Nephron progenitor cell (in vitro differentiated cells): ENCODE results near the gene DHX30.
A peak's percentile ranks its signal among the peaks of the same experiment; 100 is the strongest.

Source experiments
- DNase-seq: peaks from one replicate; pipeline ENCODE4 v3.0.0; 2021
- H3K27ac Mint-ChIP-seq: 2 replicates; pipeline ENCODE4 v1.8.0; 2021; ENCODE audit warnings: mild to moderate bottlenecking, moderate library complexity, mixed read lengths
- H3K27me3 Mint-ChIP-seq: 2 replicates; pipeline ENCODE4 v1.8.0; 2021; ENCODE audit warnings: mild to moderate bottlenecking, low read depth, mixed read lengths; ENCODE audit not compliant: poor library complexity
- H3K36me3 Mint-ChIP-seq: 2 replicates; pipeline ENCODE4 v1.8.0; 2021; ENCODE audit warnings: low read depth, mixed read lengths
- H3K4me1 Mint-ChIP-seq: 2 replicates; pipeline ENCODE4 v1.8.0; 2021; ENCODE audit warnings: mixed read lengths
- H3K4me3 Mint-ChIP-seq: 2 replicates; pipeline ENCODE4 v1.8.0; 2021; ENCODE audit warnings: mild to moderate bottlenecking, moderate library complexity, mixed read lengths
- H3K9me3 Mint-ChIP-seq: 2 replicates; pipeline ENCODE4 v1.8.0; 2021; ENCODE audit warnings: mild to moderate bottlenecking, moderate library complexity, mixed read lengths
- CTCF ChIP-seq: fragments of 200-600 bp; sonication (generic); IDR thresholded peaks from 2 replicates; pipeline ENCODE4 v1.5.0; 2021; ENCODE audit warnings: antibody characterized with exemption

Gene DHX30

GRCh38 chr3:47854267-47854666, 51.3 kb downstream of the DHX30 start:
- H3K4me1 Mint-ChIP-seq = peaks cover 19% of the 10 kb centered on the region
- H3K27me3 Mint-ChIP-seq = no peaks in the 10 kb centered on the region
- no peak overlapping the region for H3K4me3 Mint-ChIP-seq
- peak overlapping the region; percentile 9 for H3K27ac Mint-ChIP-seq
- no peak for DNase-seq
- no peaks in the 10 kb centered on the region for H3K9me3 Mint-ChIP-seq
- no peak for TF ChIP-seq CTCF
- H3K36me3 Mint-ChIP-seq = peaks cover 26% of the 10 kb centered on the region

- peaks cover 19% of the 10 kb centered on the region for H3K4me1 Mint-ChIP-seq
- no peaks in the 10 kb centered on the region for H3K27me3 Mint-ChIP-seq
- H3K27ac Mint-ChIP-seq = peak overlapping the region; percentile 79
- no peak for DNase-seq
- peaks cover 32% of the 10 kb centered on the region for H3K36me3 Mint-ChIP-seq
- H3K4me3 Mint-ChIP-seq = no peak overlapping the region
- TF ChIP-seq CTCF = no peak
- no peaks in the 10 kb centered on the region for H3K9me3 Mint-ChIP-seq
Measured at GRCh38 chr3:47854720-47855455, 52.0 kb downstream of the DHX30 start.

GRCh38 chr3:47855461-47856383, 52.8 kb downstream of the DHX30 start:
- H3K27ac Mint-ChIP-seq = peak overlapping the region; percentile 90
- peaks cover 15% of the 10 kb centered on the region for H3K4me1 Mint-ChIP-seq
- H3K4me3 Mint-ChIP-seq = no peak overlapping the region
- DNase-seq = no peak
- peaks cover 33% of the 10 kb centered on the region for H3K36me3 Mint-ChIP-seq
- TF ChIP-seq CTCF = no peak
- no peaks in the 10 kb centered on the region for H3K9me3 Mint-ChIP-seq
- no peaks in the 10 kb centered on the region for H3K27me3 Mint-ChIP-seq

- no peak for DNase-seq
- H3K27ac Mint-ChIP-seq = peak overlapping the region; percentile 90
- peaks cover 6% of the 10 kb centered on the region for H3K4me1 Mint-ChIP-seq
- no peak for TF ChIP-seq CTCF
- H3K9me3 Mint-ChIP-seq = no peaks in the 10 kb centered on the region
- no peak overlapping the region for H3K4me3 Mint-ChIP-seq
- peaks cover 33% of the 10 kb centered on the region for H3K36me3 Mint-ChIP-seq
- no peaks in the 10 kb centered on the region for H3K27me3 Mint-ChIP-seq
Measured at GRCh38 chr3:47856669-47857068, 53.7 kb downstream of the DHX30 start.

- no peak for TF ChIP-seq CTCF
- Mint-ChIP-seq H3K27ac (peak overlapping the region; percentile 22), H3K36me3 (peaks cover 33% of the 10 kb centered on the region), H3K4me1 (peaks cover 1% of the 10 kb centered on the region), H3K9me3 (no peaks in the 10 kb centered on the region), H3K27me3 (no peaks in the 10 kb centered on the region), H3K4me3 (no peak overlapping the region)
- no peak for DNase-seq
Measured at GRCh38 chr3:47857151-47857550, 54.2 kb downstream of the DHX30 start.
